GM12878 (cell line): ENCODE results near the gene RFX3. TPM values are rescaled to one million over a fixed set of nuclear protein-coding genes. Genes with fewer than 3 reads are reported as not detected.

ENCODE experiments used
- ATAC-seq: fragments of 200-7000 bp; cut with Tn5 transposase; 3 replicates; pipeline ENCODE4 v1.9.1; 2020; ENCODE audit warnings: mild to moderate bottlenecking, moderate library complexity
- BruUV-seq: library from RNA; stranded (reverse); fragments of 400-500 nt; replicated peaks from 2 replicates; lab custom pipeline; 2021; lab: Mats Ljungman, UMichigan
- CTCF ChIA-PET: fragments of 300-600 bp; sonication (Branson Sonifier 250); formaldehyde crosslinking; extraction: SDS; loops from one replicate; lab custom pipeline; 2021; ENCODE audit warnings: inconsistent platforms; lab: Yijun Ruan, JAX
- POLR2A ChIA-PET: fragments of 350-600 bp; formaldehyde crosslinking; extraction: SDS; loops from one replicate; lab custom pipeline; 2021; ENCODE audit warnings: inconsistent platforms; lab: Charles Lee
- RAD21 ChIA-PET: fragments of 300-600 bp; sonication (Branson Sonifier 250); formaldehyde crosslinking; loops from one replicate; lab custom pipeline; 2023; ENCODE audit warnings: antibody characterized with exemption; ENCODE audit not compliant: unreplicated experiment; lab: Charles Lee
- SMC1A ChIA-PET: fragments of 300-600 bp; sonication (Branson Sonifier 250); formaldehyde crosslinking; loops from one replicate; lab custom pipeline; 2023; ENCODE audit not compliant: unreplicated experiment, uncharacterized antibody; lab: Charles Lee
- DNase-seq: peaks from one replicate; pipeline ENCODE4 v3.0.0-alpha.2; 2011; ENCODE audit warnings: low read depth, low spot score
- FAIRE-seq: peaks from 3 replicates; lab custom pipeline; 2011; peaks lifted over from hg19 to GRCh38; lab: Jason Lieb, UNC
- H2AFZ ChIP-seq: 2 replicates; pipeline ENCODE4 v1.6.0; 2011; ENCODE audit warnings: low read depth, low read length, control low read depth; ENCODE audit not compliant: control insufficient read depth
- H3K27ac ChIP-seq: 2 replicates; pipeline ENCODE4 v1.5.1; 2011; ENCODE audit warnings: control low read depth; ENCODE audit not compliant: control insufficient read depth, insufficient read depth
- H3K27me3 ChIP-seq, 2 experiments: replicated peaks in 1 of 2; 2 replicates each; pipeline versions ENCODE4 v1.6.0 to v1.6.1; 2011; ENCODE audit warnings: low read length in 1 of 2; ENCODE audit not compliant: control insufficient read depth in 2 of 2, insufficient read depth in 2 of 2
- H3K36me3 ChIP-seq, 2 experiments: 2 replicates each; pipeline ENCODE4 v1.5.1; 2011; ENCODE audit warnings: low read length in 1 of 2; ENCODE audit not compliant: control insufficient read depth in 2 of 2, insufficient read depth in 2 of 2
- H3K4me1 ChIP-seq: 2 replicates; pipeline ENCODE4 v1.6.1; 2011; ENCODE audit warnings: mild to moderate bottlenecking, low read length, moderate library complexity, mixed read lengths; ENCODE audit not compliant: control insufficient read depth, insufficient read depth
- H3K4me2 ChIP-seq: 2 replicates; pipeline ENCODE4 v1.6.0; 2011; ENCODE audit warnings: control low read depth; ENCODE audit not compliant: control insufficient read depth, insufficient read depth
- H3K4me3 ChIP-seq: fragments of 200-600 bp; sonication (generic); 2 replicates; pipeline ENCODE4 v1.5.1; 2016
- H3K79me2 ChIP-seq: 2 replicates; pipeline ENCODE4 v1.6.0; 2011; ENCODE audit warnings: low read length; ENCODE audit not compliant: control insufficient read depth, insufficient read depth
- H3K9ac ChIP-seq: 2 replicates; pipeline ENCODE4 v1.8.0; 2011; ENCODE audit warnings: low read length, control low read depth, mixed read lengths; ENCODE audit not compliant: control insufficient read depth, insufficient read depth
- H3K9me3 ChIP-seq: replicated peaks from 3 replicates; pipeline ENCODE4 v1.5.1; 2011; ENCODE audit warnings: mild to moderate bottlenecking, low read length; ENCODE audit not compliant: control insufficient read depth, insufficient read depth
- H4K20me1 ChIP-seq: 2 replicates; pipeline ENCODE4 v1.6.0; 2011; ENCODE audit not compliant: control insufficient read depth, insufficient read depth
- BCL11A ChIP-seq: IDR thresholded peaks from 2 replicates; pipeline ENCODE4 v1.6.1; 2011; ENCODE audit warnings: low read depth, low read length
- CEBPB ChIP-seq, 2 experiments: fragments of 150-350 bp in 1 of 2; IDR thresholded peaks; 2 replicates each; pipeline ENCODE4 v1.6.1; 2012 to 2014; ENCODE audit warnings: low read depth in 2 of 2, low read length in 2 of 2, borderline replicate concordance in 1 of 2, inconsistent platforms in 1 of 2
- CREM ChIP-seq: IDR thresholded peaks from 2 replicates; pipeline ENCODE4 v1.6.1; 2014; ENCODE audit warnings: antibody characterized with exemption, low read depth
- JUNB ChIP-seq: IDR thresholded peaks from 2 replicates; pipeline ENCODE4 v1.6.1; 2016; ENCODE audit warnings: antibody characterized with exemption, mild to moderate bottlenecking
- NR2C1 ChIP-seq: fragments of 450-650 bp; IDR thresholded peaks from 2 replicates; pipeline ENCODE4 v1.6.1; 2017; ENCODE audit warnings: antibody characterized with exemption, mild to moderate bottlenecking, moderate library complexity
- PKNOX1 ChIP-seq: fragments of 450-650 bp; IDR thresholded peaks from 2 replicates; pipeline ENCODE4 v1.6.1; 2016; ENCODE audit warnings: mild to moderate bottlenecking
- PML ChIP-seq: IDR thresholded peaks from 2 replicates; pipeline ENCODE4 v1.6.1; 2012; ENCODE audit warnings: low read length, inconsistent platforms
- RAD21 ChIP-seq: IDR thresholded peaks from 2 replicates; pipeline ENCODE4 v1.6.1; 2011; ENCODE audit warnings: mild to moderate bottlenecking, low read depth, low read length, moderate library complexity; ENCODE audit not compliant: insufficient read depth
- TAF1 ChIP-seq: IDR thresholded peaks from 2 replicates; pipeline ENCODE4 v1.6.1; 2011; ENCODE audit warnings: mild to moderate bottlenecking, low read depth, low read length, borderline replicate concordance
- ZNF687 ChIP-seq: fragments of 450-650 bp; IDR thresholded peaks from 2 replicates; pipeline ENCODE4 v1.6.1; 2017; ENCODE audit warnings: mild to moderate bottlenecking, moderate library complexity
- WGBS: methylation state at CpG from one replicate; pipeline ENCODE4 v1.1.6; 2016; ENCODE audit warnings: low lambda C conversion rate; ENCODE audit not compliant: insufficient replicate concordance, insufficient coverage; ENCODE audit errors: missing lambda C conversion rate; 5-methylcytosine and 5-hydroxymethylcytosine counted together
- in situ Hi-C: fragments of 300-500 bp; cut with MboI; formaldehyde crosslinking; loops from 9 replicates; pipeline ENCODE4 v1.14.3; 2018; ENCODE audit warnings: mixed read lengths
- intact Hi-C: fragments of 100-400 bp; cut with micrococcal nuclease; formaldehyde crosslinking; loops from one replicate; pipeline ENCODE4 v1.14.2; 2022; ENCODE audit not compliant: unreplicated experiment
- polyA plus RNA-seq, 11 experiments: library from polyadenylated mRNA; depleted of rRNA in 4 of 11; unstranded in 6 of 11; stranded (reverse) in 5 of 11; fragments of >200 nt; fragmentation: Nextera tagmentation in 4 of 11; fragmentation: Illumina TruSeq in 1 of 11; extraction: Ambion mirVana in 4 of 11; extraction: Trizol in 1 of 11; gene quantifications; 1 replicate in 1 of 11; 2 replicates in 10 of 11; pipeline versions ENCODE4 v1.2.1 to v1.2.3, GENCODE V29; 2011 to 2016; ENCODE audit warnings: inconsistent platforms in 2 of 11, missing spikeins in 2 of 11, low read depth in 1 of 11
- total RNA-seq, 4 experiments: library from RNA; depleted of rRNA in 3 of 4; stranded (reverse); fragments of >200 nt in 3 of 4; fragmentation: Illumina TruSeq in 1 of 4; extraction: Trizol in 1 of 4; gene quantifications; 2 replicates each; pipeline versions ENCODE4 v1.2.1 to v1.2.3, GENCODE V29; 2013 to 2021

The RFX3 gene
- total and polyA plus RNA-seq, 10 of the 15 experiments (the other 5 are each of a cell fraction or from before 2014, with no cell fraction given), result 1.2 to 26.4 (median 6.7) TPM

- no peak overlapping the region for H3K9ac ChIP-seq
- 0 out of 4 replicates have a peak, but pooled peaks cover 0 to 4% of the 10 kb centered on the region in 2 experiments for H3K36me3 ChIP-seq
- SMC1A ChIA-PET, result interaction anchor here (0.6 to 5.4 kb wide), 5 partner anchors 17 to 261 kb away, joined by 3 to 19 read pairs (median 3); partner anchors contain the start of gene RFX3
- H3K27me3 ChIP-seq, result no peaks in the 10 kb centered on the region
- intact Hi-C loops (no loop called here), in situ Hi-C loops (no loop called here)
- no TSS peak for BruUV-seq
- POLR2A ChIA-PET, result interaction anchor here (0.8 to 1.3 kb wide), 4 partner anchors 13 to 26 kb away, joined by 3 to 4 read pairs (median 3); no protein-coding TSS in a partner anchor
- FAIRE-seq (no peak), DNase-seq (no peak)
- H3K4me1 ChIP-seq, result peaks cover 3% of the 10 kb centered on the region
- peaks cover 2% of the 10 kb centered on the region; the same call in 1 of the 3 replicates for H3K9me3 ChIP-seq
- RAD21 ChIA-PET, result interaction anchor here (0.5 to 2.0 kb wide), 2 partner anchors 25 to 145 kb away, joined by 3 to 9 read pairs; no protein-coding TSS in a partner anchor
- no peak overlapping the region for H2AFZ ChIP-seq
- no peak overlapping the region for H3K4me3 ChIP-seq
- H3K4me2 ChIP-seq, result no peak overlapping the region
- H3K27ac ChIP-seq, result no peak overlapping the region
- CTCF ChIA-PET, result interaction anchor here (1.4 kb wide), 1 partner anchor 26 kb away, joined by 4 read pairs; no protein-coding TSS in a partner anchor
- peaks cover 5% of the 10 kb centered on the region for H3K79me2 ChIP-seq
- TF ChIP-seq PML (no peak), JUNB (no peak), NR2C1 (no peak), TAF1 (no peak), RAD21 (no peak), CEBPB (IDR thresholded peaks at IDR 0.05; ENCODE audit: borderline replicate concordance in 1 of 2, low read depth in 2 of 2, low read length in 2 of 2) (no peak), PKNOX1 (no peak), ZNF687 (no peak), BCL11A (no peak), CREM (no peak)
- TF ChIP-seq, all 136 proteins: peak for 0
- WGBS, result 51% methylated on average over 6 of the region's 6 CpGs
- peak; percentile 28; the same call in 2 of the 3 replicates for ATAC-seq
- no peaks in the 10 kb centered on the region for H4K20me1 ChIP-seq
These were observed 23.0 kb downstream of the RFX3 start for GRCh38 chr9:3502560-3503398.
